Skin epidermis (tissue), 12 donors: ENCODE data around the gene TBC1D24.
A peak's percentile ranks its signal among the peaks of the same experiment; 100 is the strongest.
"Not testable (repeated sequence)": the region's sequence is repeated elsewhere in the genome, so short reads cannot be mapped to it uniquely, and the experiment has no call there.

Experiments
- H3K27ac ChIP-seq, 21 experiments: fragments of 200-600 bp; sonication (generic) in 11 of 21; one replicate each; pipeline ENCODE4 v1.5.0; 2020; ENCODE audit warnings: mild to moderate bottlenecking in 3 of 21, inconsistent platforms in 2 of 21, moderate library complexity in 2 of 21
- H3K4me3 ChIP-seq, 7 experiments: fragments of 200-600 bp; sonication (generic) in 2 of 7; one replicate each; pipeline ENCODE4 v1.5.0; 2020; ENCODE audit warnings: inconsistent platforms in 2 of 7, mild to moderate bottlenecking in 2 of 7, moderate library complexity in 1 of 7

Gene TBC1D24

DNA sequence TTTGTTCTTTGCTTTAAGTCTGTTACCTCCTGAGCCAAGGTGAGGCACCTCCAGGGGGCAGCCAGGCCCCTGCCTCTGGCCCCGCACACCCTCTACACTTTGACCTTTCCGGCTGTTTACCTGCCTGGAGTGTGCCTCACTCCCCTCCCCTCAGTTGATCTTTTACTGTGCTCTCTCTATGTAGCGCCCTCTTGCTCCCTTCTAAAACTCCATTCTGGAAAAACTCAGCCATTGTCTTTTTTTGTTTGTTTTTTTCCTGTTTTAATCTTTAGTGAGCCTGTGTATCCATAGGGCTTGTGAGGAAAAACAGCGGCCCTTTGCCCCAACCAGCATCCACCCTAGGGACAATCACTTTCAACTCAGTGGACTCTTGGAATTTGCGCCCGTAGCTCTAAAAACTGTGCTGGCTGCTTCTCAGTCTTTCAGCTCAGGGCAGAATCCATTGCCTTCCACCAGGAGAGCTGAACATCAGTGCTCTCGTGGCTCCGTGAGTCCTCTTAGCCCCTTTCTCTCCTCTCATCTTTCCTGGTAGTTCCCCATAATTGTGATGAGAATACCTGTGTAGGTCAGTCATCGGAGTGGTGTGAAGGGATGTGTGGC, 49.5 kb downstream of the TBC1D24 start:
- Histone ChIP-seq H3K4me3 (no peak overlapping the region), H3K27ac (no peak overlapping the region)

GRCh38 chr16:2526135-2526534, 51.2 kb downstream of the TBC1D24 start:
- H3K4me3 ChIP-seq: no peak overlapping the region
- no peak overlapping the region for H3K27ac ChIP-seq

- H3K27ac ChIP-seq: no peak overlapping the region
- no peak overlapping the region for H3K4me3 ChIP-seq
Observed at GRCh38 chr16:2527071-2527783, 52.3 kb downstream of the TBC1D24 start.

GRCh38 chr16:2527784-2528100, 52.8 kb downstream of the TBC1D24 start:
- Histone ChIP-seq H3K27ac (no peak overlapping the region), H3K4me3 (no peak overlapping the region)

DNA sequence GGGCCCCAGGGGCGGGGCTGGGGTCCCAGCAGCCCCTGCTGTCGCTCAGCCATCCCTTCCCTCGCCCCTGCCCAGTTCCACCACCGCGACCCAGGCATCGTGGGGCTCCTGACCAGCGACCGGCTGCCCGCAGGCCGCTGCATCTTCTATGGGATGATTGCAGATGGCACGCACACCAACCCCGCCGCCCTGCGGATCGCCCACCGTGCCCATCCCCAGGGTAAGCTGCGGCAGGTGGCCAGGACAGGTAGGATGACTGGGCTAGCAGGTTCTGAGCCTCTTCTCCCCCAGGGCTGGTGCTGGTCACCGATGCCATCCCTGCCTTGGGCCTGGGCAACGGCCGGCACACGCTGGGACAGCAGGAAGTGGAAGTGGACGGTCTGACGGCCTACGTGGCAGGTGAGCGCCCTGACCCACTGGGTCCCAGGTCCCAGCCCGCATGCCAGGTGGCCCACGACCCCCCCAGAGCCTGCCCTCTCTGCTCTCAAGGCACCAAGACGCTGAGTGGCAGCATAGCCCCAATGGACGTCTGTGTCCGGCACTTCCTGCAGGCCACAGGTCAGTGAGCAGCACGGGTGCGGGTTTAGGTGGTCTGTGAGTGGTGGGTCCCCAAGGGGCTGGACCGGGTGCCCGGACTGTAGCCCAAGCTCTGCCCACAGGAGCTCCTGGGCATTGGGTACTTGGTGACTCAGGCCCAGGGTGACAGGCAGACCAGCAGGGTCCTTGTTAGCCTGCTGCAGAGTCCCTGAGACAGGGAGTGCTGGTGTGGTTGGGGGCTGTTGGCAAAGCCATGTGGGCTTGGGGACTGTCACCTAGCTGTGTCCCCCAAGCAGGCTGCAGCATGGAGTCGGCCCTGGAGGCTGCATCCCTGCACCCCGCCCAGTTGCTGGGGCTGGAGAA, 53.5 kb downstream of the TBC1D24 start:
- Histone ChIP-seq H3K4me3 (no peak overlapping the region), H3K27ac (no peak overlapping the region)

DNA sequence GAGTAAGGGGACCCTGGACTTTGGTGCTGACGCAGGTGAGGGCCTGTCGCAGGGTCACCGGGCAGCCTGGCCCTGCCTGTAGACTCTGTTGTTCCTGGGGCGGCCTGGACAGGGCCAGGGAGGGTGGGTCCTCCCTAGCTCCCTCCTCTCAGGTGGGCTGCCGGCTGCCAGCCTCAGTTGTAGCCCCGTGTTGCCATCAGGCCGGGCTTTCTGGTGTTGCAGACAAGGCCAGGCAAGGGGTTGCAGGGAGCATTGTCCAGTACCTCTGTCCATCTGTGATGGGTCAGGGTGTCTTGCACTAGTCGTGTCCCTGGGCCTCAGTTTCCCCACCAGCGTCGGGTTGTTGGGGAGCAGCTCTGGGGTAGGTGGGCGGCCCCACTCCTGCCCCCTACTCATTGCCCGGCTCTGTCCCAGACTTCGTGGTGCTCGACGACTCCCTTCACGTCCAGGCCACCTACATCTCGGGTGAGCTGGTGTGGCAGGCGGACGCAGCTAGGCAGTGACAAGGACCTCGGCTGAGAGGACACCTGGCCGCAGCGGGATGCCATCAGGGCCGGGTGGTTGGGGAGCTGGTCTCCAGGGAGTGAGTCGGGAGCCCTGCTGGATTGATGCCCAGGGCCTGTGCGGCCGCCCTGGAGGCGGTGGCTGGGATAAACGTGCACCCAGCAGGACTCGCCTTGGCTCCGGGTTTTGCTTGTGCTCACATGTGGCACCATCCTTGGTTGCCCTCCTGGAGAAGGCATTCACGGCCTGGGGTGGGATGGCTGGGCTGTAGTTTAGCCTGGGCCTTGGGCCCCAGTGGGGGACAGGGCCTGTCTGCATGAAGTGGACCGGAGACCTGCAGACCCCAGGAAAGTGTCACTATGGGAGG, 54.4 kb downstream of the TBC1D24 start:
- Histone ChIP-seq H3K27ac (no peak overlapping the region), H3K4me3 (no peak overlapping the region)

GRCh38 chr16:2529961-2530628, 55.2 kb downstream of the TBC1D24 start:
- H3K4me3 ChIP-seq: no peak overlapping the region
- peak overlapping the region in 5 of 21 experiments; percentile 82 to 94 (median 89) for H3K27ac ChIP-seq

DNA sequence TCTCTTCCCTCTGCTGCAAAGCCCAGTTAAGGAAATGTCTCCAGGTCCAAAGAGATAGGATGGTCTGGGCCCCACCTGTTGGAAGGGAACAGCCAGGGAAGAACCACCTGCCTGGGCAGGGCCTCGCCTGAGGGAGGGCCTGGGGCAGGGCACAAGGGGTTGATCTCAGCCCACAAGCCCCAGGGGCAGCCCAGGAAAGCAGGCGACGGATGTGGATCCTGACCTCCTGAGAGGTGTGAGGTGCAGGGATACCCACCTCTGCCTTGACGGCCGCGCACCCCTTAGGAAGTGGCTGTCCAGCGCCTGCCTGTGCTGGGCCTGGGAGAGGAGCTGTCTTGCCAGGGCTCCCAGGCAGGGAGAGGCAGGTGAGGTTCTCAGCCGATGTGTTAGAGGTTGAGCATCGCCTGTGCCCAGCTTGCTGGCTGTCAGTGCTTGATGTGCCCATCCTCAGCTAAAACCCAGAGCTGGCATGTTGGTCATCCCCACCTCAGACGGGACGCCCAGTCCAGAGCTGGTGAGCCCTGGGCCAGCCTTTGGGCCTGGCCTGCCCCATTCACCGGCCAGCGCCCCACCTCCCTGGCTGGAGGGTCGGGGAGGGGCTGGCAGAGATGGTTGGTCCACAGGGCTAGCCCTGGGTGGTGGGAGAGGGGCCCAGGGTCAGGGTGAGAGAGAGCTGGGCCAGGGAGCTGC, 55.8 kb downstream of the TBC1D24 start:
- Histone ChIP-seq H3K27ac (peak overlapping the region in 15 of 21 experiments; percentile 70 to 95 (median 89)), H3K4me3 (peak overlapping the region in 2 of 7 experiments; percentile 50 to 52)

GRCh38 chr16:2531371-2531695, 56.4 kb downstream of the TBC1D24 start, which contains the start of gene CEMP1:
TSS of gene CEMP1 (minus strand) at chr16:2531408. CDS start at chr16:2531073, 335 bp downstream.
- peak within 1 kb of the TSS; percentile 43 to 70 (median 53) for H3K4me3 ChIP-seq
- H3K27ac ChIP-seq: peak within 1 kb of the TSS in 20 of 21 experiments; percentile 80 to 98 (median 90)

- H3K4me3 ChIP-seq: peak overlapping the region; percentile 43 to 70 (median 53)
- H3K27ac ChIP-seq: peak overlapping the region in 20 of 21 experiments; percentile 80 to 98 (median 90)
Observed at GRCh38 chr16:2531696-2532493, 57.0 kb downstream of the TBC1D24 start.

DNA sequence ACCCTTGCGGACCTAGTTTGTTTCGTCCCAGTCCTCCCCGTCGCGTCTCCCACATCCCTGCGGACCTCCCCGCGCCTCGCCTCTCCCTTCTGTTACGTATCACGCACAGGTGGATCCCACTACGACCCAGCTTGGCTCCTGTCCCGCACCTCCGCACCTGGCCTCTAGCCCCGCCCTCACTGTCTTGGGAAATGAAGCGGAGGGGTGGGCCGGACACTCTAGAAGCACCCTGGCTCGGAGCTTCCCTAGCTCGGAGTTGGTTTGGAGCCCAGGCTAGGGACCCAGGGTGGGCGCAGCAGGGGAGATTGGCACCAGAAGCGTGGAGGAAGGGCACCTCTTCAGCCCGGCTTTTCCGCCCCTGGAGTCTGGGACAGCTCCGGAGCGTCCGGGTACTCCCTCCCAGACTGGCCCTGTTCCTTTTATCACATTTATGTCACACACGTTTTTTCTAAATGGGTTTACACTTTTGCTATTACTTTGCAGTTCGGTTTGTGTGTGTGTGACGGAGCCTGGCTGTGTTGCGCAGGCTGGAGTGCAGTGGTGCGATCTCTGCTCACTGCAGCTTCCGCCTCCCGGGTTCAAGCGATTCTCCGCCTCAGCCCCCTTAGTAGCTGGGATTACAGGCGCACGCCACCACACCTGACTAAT, 57.7 kb downstream of the TBC1D24 start:
- peak overlapping the region in 20 of 21 experiments; percentile 80 to 98 (median 90) for H3K27ac ChIP-seq

DNA sequence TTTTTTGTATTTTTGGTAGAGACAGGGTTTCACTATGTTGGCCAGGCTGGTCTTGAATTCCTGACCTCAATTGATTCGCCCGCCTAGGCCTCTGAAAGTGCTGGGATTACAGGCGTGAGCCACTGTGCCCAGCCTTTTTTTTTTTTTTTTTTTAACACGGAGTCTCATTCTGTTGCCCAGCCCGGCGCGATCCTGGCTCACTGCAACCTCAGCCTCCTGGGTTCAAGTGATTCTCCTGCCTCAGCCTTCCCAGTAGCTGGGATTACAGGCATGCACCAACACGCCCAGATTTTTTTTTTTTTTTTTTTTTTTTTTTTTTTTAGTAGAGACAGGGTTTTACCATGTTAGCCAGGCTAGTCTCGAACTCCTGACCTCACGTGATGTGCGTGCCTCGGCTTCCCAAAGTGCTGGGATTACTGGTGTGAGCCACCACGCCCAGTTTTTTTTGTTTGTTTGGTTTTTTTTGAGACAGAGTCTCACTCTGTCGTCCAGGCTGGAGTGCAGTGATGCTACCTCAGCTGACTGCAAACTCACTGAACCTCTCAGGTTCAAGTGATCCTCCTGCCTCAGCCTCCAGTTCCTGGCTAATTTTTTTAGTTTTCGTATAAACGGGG, 58.3 kb downstream of the TBC1D24 start:
- H3K4me3 ChIP-seq: peak overlapping the region; percentile 43 to 70 (median 53)
- peak overlapping the region in 20 of 21 experiments; percentile 80 to 98 (median 90) for H3K27ac ChIP-seq

More for the DNA sequence above, 57.7 kb downstream of the TBC1D24 start:
- H3K4me3 ChIP-seq: peak overlapping the region; percentile 43 to 70 (median 53)

- H3K4me3 ChIP-seq: no peak overlapping the region
- peak overlapping the region in 2 of 21 experiments; percentile 42 to 94 for H3K27ac ChIP-seq
Observed at GRCh38 chr16:2533912-2534311, 59.0 kb downstream of the TBC1D24 start.

- not testable (repeated sequence) for H3K27ac ChIP-seq, H3K4me3 ChIP-seq
Observed at GRCh38 chr16:2534335-2534734, 59.4 kb downstream of the TBC1D24 start.

DNA sequence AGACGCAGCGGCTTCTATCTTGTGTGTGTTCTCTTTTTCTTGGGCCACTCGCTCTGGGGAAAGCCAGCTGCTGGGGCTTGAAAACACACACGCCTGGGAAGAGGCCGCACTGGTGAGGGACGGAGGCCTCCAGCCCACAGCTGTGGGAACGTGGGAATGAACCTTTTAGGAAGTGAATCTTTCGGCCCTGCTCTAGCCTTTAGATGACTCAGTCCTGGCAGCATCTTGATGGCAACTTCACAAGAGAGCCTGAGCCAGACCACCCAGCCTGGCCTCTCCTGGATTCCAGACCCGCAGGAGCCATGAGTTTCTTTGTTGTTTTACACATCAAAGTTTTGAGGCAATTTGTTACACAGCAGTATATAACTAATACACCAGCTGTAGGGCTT, 60.7 kb downstream of the TBC1D24 start:
- peak overlapping the region in 14 of 21 experiments; percentile 2 to 87 (median 50) for H3K27ac ChIP-seq
- no peak overlapping the region for H3K4me3 ChIP-seq
